ENCODE results near the gene IGF2BP3. TPM values are rescaled to one million over a fixed set of nuclear protein-coding genes. Genes with fewer than 3 reads are reported as not detected.

IGF2BP3 gene
- polyA plus RNA-seq, 1 donor (not counting 4 experiments of a cell fraction or from before 2014, with no cell fraction given), result 22.3 TPM

- DNase-seq (ENCODE audit: low read depth, low spot score) (no peak), FAIRE-seq (no peak)
- H3K9me3 ChIP-seq (ENCODE audit: control insufficient read depth, low read depth, low read length), result no peaks in the 10 kb centered on the region
- no peak overlapping the region for H3K27ac ChIP-seq (ENCODE audit: control insufficient read depth, insufficient read depth, low read length)
- peaks cover 4% of the 10 kb centered on the region for H3K4me1 ChIP-seq (ENCODE audit: control insufficient read depth, extremely low read depth, insufficient read depth, low read length)
- H3K27me3 ChIP-seq (ENCODE audit: control insufficient read depth, extremely low read depth, insufficient read depth, low read length), result no peaks in the 10 kb centered on the region
- no peak for TF ChIP-seq CTCF (optimal IDR thresholded peaks at IDR 0.05 in 1 of 3, IDR thresholded peaks at IDR 0.05 in 1 of 3, conservative IDR thresholded peaks at IDR 0.05 in 1 of 3; ENCODE audit: extremely low read depth in 1 of 3, insufficient read depth in 2 of 3, low read length in 3 of 3)
- TF ChIP-seq EZH2 (IDR thresholded peaks at IDR 0.05; ENCODE audit: low read length), result no peak
- H4K20me1 ChIP-seq (ENCODE audit: control insufficient read depth, extremely low read depth, insufficient read depth, low read length), result no peaks in the 10 kb centered on the region
- H3K79me2 ChIP-seq (ENCODE audit: control insufficient read depth, insufficient read depth, low read length), result no peaks in the 10 kb centered on the region
- H2AFZ ChIP-seq (ENCODE audit: control insufficient read depth, low read length), result no peak overlapping the region
- no peaks in the 10 kb centered on the region for H3K36me3 ChIP-seq (ENCODE audit: control insufficient read depth in 2 of 2, extremely low read depth in 1 of 2, insufficient read depth in 2 of 2, low read length in 2 of 2)
- H3K9me1 ChIP-seq (ENCODE audit: control insufficient read depth, extremely low read depth, insufficient read depth, low read length), result no peaks in the 10 kb centered on the region
- no peak overlapping the region for H3K4me3 ChIP-seq (ENCODE audit: control insufficient read depth in 2 of 3, extremely low read depth in 1 of 3, insufficient read depth in 2 of 3, low read depth in 1 of 3, low read length in 3 of 3)
- no peak overlapping the region for H3K4me2 ChIP-seq (ENCODE audit: control insufficient read depth, extremely low read depth, insufficient read depth, low read depth, low read length)
- dilution Hi-C loops (cut with MboI; ENCODE audit: extremely low pct_ligation_motif_present, low sequenced_read_pairs), result no loop called here
- H3K9ac ChIP-seq (ENCODE audit: control insufficient read depth, extremely low read depth, insufficient read depth, low read length), result no peak overlapping the region
Measured at GRCh38 chr7:23290993-23291392, 179.3 kb downstream of the IGF2BP3 start.

- Histone ChIP-seq H3K9me3 (ENCODE audit: control insufficient read depth, low read depth, low read length) (no peaks in the 10 kb centered on the region), H3K4me1 (ENCODE audit: control insufficient read depth, extremely low read depth, insufficient read depth, low read length) (no peaks in the 10 kb centered on the region), H3K79me2 (ENCODE audit: control insufficient read depth, insufficient read depth, low read length) (no peaks in the 10 kb centered on the region), H3K4me3 (ENCODE audit: control insufficient read depth in 2 of 3, extremely low read depth in 1 of 3, insufficient read depth in 2 of 3, low read depth in 1 of 3, low read length in 3 of 3) (no peak overlapping the region), H4K20me1 (ENCODE audit: control insufficient read depth, extremely low read depth, insufficient read depth, low read length) (no peaks in the 10 kb centered on the region), H3K27me3 (ENCODE audit: control insufficient read depth, extremely low read depth, insufficient read depth, low read length) (no peaks in the 10 kb centered on the region), H3K36me3 (ENCODE audit: control insufficient read depth in 2 of 2, extremely low read depth in 1 of 2, insufficient read depth in 2 of 2, low read length in 2 of 2) (no peaks in the 10 kb centered on the region), H3K9ac (ENCODE audit: control insufficient read depth, extremely low read depth, insufficient read depth, low read length) (no peak overlapping the region), H3K27ac (ENCODE audit: control insufficient read depth, insufficient read depth, low read length) (no peak overlapping the region), H2AFZ (ENCODE audit: control insufficient read depth, low read length) (no peak overlapping the region), H3K9me1 (ENCODE audit: control insufficient read depth, extremely low read depth, insufficient read depth, low read length) (no peaks in the 10 kb centered on the region), H3K4me2 (ENCODE audit: control insufficient read depth, extremely low read depth, insufficient read depth, low read depth, low read length) (no peak overlapping the region)
- dilution Hi-C loops (cut with MboI; ENCODE audit: extremely low pct_ligation_motif_present, low sequenced_read_pairs), result no loop called here
- no peak for TF ChIP-seq EZH2 (IDR thresholded peaks at IDR 0.05; ENCODE audit: low read length)
- no peak for TF ChIP-seq CTCF (optimal IDR thresholded peaks at IDR 0.05 in 1 of 3, IDR thresholded peaks at IDR 0.05 in 1 of 3, conservative IDR thresholded peaks at IDR 0.05 in 1 of 3; ENCODE audit: extremely low read depth in 1 of 3, insufficient read depth in 2 of 3, low read length in 3 of 3)
- no peak for FAIRE-seq
- no peak for DNase-seq (ENCODE audit: low read depth, low spot score)
Measured at GRCh38 chr7:23287612-23288011, 182.7 kb downstream of the IGF2BP3 start.

Data from keratinocyte (primary cell).